Measurements from ENCODE around the gene RUSF1.

The RUSF1 gene

DNA sequence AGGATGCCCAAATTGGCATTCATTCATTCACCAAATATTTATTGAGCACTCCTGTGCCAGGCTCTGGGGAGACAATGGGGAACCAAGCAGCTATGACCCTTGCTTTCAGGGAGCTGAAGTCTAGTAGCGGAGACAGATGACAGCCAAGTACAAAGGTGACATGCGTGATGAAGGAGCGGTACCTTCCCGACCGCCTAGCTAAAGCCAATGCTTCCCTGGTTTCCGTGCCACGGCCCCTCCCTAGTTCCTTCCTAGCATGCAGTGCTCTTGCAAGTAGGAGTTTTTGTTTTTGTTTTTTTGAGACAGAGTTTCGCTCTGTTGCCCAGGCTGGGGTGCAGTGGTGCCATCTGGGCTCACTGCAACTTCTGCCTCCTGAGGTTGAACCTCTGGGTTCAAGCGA is 28.4 kb downstream of the RUSF1 start:
- H3K23ac ChIP-seq (ENCODE audit: low read depth, low read length, poor library complexity), result no peak overlapping the region
- no peak overlapping the region for H4K91ac ChIP-seq (ENCODE audit: low read depth, low read length, poor library complexity)
- H3K36me3 ChIP-seq (replicated peaks in 1 of 2; ENCODE audit: control insufficient read depth in 2 of 2, insufficient read depth in 2 of 2, low read length in 2 of 2), result peaks cover 0 to 18% of the 10 kb centered on the region in 2 donors
- no peak overlapping the region for H2BK5ac ChIP-seq (ENCODE audit: low read length)
- H3K4me1 ChIP-seq (ENCODE audit: control insufficient read depth in 2 of 2, insufficient read depth in 1 of 2, low read depth in 1 of 2, low read length in 2 of 2), result peaks cover 4 to 6% of the 10 kb centered on the region in 2 donors
- no CpG with 5 or more reads among the region's 9 CpGs for WGBS, 2 donors (ENCODE audit: extremely low coverage in 2 of 2, insufficient read length in 2 of 2, insufficient replicate concordance in 1 of 2)
- no peak overlapping the region for H3K4ac ChIP-seq (ENCODE audit: low read length)
- H3K27me3 ChIP-seq (ENCODE audit: control insufficient read depth in 3 of 3, insufficient read depth in 3 of 3, low read depth in 1 of 3, low read length in 3 of 3), result peaks cover 2 to 68% (median 21%) of the 10 kb centered on the region in 3 experiments
- no peak overlapping the region for H3K4me2 ChIP-seq (ENCODE audit: insufficient read depth, low read length, poor library complexity, severe bottlenecking)
- no peak overlapping the region for H2BK15ac ChIP-seq (ENCODE audit: low read length)
- no peak overlapping the region for H4K8ac ChIP-seq (ENCODE audit: low read depth, low read length)
- H3K79me1 ChIP-seq (ENCODE audit: low read depth, low read length), result peaks cover 2% of the 10 kb centered on the region
- H2AK5ac ChIP-seq (ENCODE audit: low read depth, low read length), result no peak overlapping the region
- no peak overlapping the region for H3K18ac ChIP-seq (ENCODE audit: low read length)
- H2BK120ac ChIP-seq (ENCODE audit: low read depth, low read length), result no peak overlapping the region
- peaks cover 0 to 2% of the 10 kb centered on the region in 2 donors for H3K9me3 ChIP-seq (replicated peaks in 1 of 2; ENCODE audit: control insufficient read depth in 2 of 2, insufficient read depth in 1 of 2, low read depth in 1 of 2, low read length in 2 of 2)
- H3K9ac ChIP-seq (ENCODE audit: low read depth, low read length, poor library complexity), result no peak overlapping the region
- no peak overlapping the region for H2BK12ac ChIP-seq (ENCODE audit: low read length)
- no peak overlapping the region for H3K14ac ChIP-seq (ENCODE audit: low read length)
- no peak overlapping the region for H3K27ac ChIP-seq (replicated peaks; ENCODE audit: low read length)
- H3K4me3 ChIP-seq (ENCODE audit: low read length in 2 of 2), result no peak overlapping the region
- H2AFZ ChIP-seq (ENCODE audit: low read length), result no peak overlapping the region
- no peak for DNase-seq (ENCODE audit: low spot score)

DNA sequence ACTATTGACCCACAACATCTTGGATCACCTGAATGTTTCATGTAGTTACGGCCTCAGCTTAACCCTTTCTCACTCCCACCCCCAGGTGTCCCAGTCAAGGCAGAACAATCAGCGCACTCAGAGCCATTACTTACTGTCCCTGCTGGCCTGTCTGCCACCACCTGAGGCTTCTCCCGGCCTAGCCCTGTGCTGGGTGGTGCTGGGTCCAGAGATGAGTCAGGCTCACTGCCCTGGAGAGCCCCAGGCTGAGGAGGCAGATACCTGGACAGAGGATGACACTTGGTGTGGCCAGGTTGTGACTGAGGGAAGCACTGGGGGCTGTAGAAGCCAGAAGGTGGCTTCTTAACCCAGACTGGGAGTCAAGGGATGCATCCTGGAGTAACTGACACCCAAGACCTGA is 29.2 kb downstream of the RUSF1 start:
- Histone ChIP-seq H2BK120ac (ENCODE audit: low read depth, low read length) (no peak overlapping the region), H3K18ac (ENCODE audit: low read length) (no peak overlapping the region), H3K36me3 (replicated peaks in 1 of 2; ENCODE audit: control insufficient read depth in 2 of 2, insufficient read depth in 2 of 2, low read length in 2 of 2) (peaks cover 0 to 26% of the 10 kb centered on the region in 2 donors), H3K4me1 (ENCODE audit: control insufficient read depth in 2 of 2, insufficient read depth in 1 of 2, low read depth in 1 of 2, low read length in 2 of 2) (peaks cover 0 to 6% of the 10 kb centered on the region in 2 donors), H3K27ac (replicated peaks; ENCODE audit: low read length) (no peak overlapping the region), H2BK5ac (ENCODE audit: low read length) (no peak overlapping the region), H2BK15ac (ENCODE audit: low read length) (no peak overlapping the region), H3K4ac (ENCODE audit: low read length) (no peak overlapping the region), H3K23ac (ENCODE audit: low read depth, low read length, poor library complexity) (no peak overlapping the region), H4K8ac (ENCODE audit: low read depth, low read length) (peak overlapping the region; percentile 97), H3K27me3 (ENCODE audit: control insufficient read depth in 3 of 3, insufficient read depth in 3 of 3, low read depth in 1 of 3, low read length in 3 of 3) (peaks cover 0 to 72% (median 24%) of the 10 kb centered on the region in 3 experiments), H3K79me1 (ENCODE audit: low read depth, low read length) (peaks cover 2% of the 10 kb centered on the region), H3K14ac (ENCODE audit: low read length) (peak overlapping the region; percentile 57), H3K9ac (ENCODE audit: low read depth, low read length, poor library complexity) (no peak overlapping the region), H3K9me3 (replicated peaks in 1 of 2; ENCODE audit: control insufficient read depth in 2 of 2, insufficient read depth in 1 of 2, low read depth in 1 of 2, low read length in 2 of 2) (peaks cover 0 to 2% of the 10 kb centered on the region in 2 donors), H2AK5ac (ENCODE audit: low read depth, low read length) (no peak overlapping the region), H4K91ac (ENCODE audit: low read depth, low read length, poor library complexity) (no peak overlapping the region), H2BK12ac (ENCODE audit: low read length) (no peak overlapping the region), H2AFZ (ENCODE audit: low read length) (no peak overlapping the region), H3K4me2 (ENCODE audit: insufficient read depth, low read length, poor library complexity, severe bottlenecking) (no peak overlapping the region), H3K4me3 (ENCODE audit: low read length in 2 of 2) (no peak overlapping the region)
- no peak for DNase-seq (ENCODE audit: low spot score)
- no CpG with 5 or more reads among the region's 3 CpGs for WGBS, 2 donors (ENCODE audit: extremely low coverage in 2 of 2, insufficient read length in 2 of 2, insufficient replicate concordance in 1 of 2)

DNA sequence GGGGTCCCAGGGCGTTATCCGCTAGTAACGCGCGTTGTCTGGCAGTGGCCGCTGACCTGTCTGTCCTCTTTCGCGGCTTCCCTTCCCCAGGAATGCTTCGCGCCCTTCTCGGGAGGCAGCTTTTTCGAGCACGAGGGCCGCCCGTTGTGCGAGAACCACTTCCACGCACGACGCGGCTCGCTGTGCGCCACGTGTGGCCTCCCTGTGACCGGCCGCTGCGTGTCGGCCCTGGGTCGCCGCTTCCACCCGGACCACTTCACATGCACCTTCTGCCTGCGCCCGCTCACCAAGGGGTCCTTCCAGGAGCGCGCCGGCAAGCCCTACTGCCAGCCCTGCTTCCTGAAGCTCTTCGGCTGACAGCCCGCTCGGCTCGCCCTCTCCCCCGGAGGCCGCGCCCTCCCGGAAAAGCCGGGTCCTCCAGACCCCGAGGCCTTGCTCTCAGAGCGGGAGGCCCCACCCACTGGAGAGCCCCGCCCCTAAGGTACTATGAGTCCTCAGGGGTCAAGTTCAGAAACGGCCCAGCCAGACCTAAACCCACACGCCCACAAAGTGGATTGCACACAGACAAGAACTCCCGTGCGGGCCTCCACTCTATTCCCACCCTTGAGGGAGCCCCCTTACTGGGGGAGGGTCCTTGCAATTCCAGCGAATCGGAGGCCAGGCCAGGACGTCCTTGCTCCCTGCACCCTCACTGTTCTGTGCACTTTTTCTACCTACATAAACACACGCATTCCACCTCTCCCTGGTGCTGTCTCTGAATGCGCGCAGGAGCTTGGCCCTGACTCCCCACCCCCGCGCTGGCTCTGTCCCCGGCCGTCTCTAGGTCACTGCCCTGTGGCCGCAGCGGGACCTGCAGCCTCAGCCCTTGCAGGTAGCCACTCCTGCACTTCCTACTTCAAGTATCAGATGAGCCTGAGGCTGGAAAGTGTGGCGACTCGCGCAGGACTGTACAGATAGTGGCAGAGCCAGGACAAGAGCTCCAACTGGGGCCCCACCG is 30.7 kb downstream of the RUSF1 start:
- no peak overlapping the region for H2AFZ ChIP-seq (ENCODE audit: low read length)
- no peak overlapping the region for H2BK120ac ChIP-seq (ENCODE audit: low read depth, low read length)
- peak overlapping the region; percentile 94 for H2AK5ac ChIP-seq (ENCODE audit: low read depth, low read length)
- H3K4me2 ChIP-seq (ENCODE audit: insufficient read depth, low read length, poor library complexity, severe bottlenecking), result peak overlapping the region; percentile 89
- H3K18ac ChIP-seq (ENCODE audit: low read length), result peak overlapping the region; percentile 70
- H2BK12ac ChIP-seq (ENCODE audit: low read length), result no peak overlapping the region
- H3K36me3 ChIP-seq (replicated peaks in 1 of 2; ENCODE audit: control insufficient read depth in 2 of 2, insufficient read depth in 2 of 2, low read length in 2 of 2), result peaks cover 0 to 36% of the 10 kb centered on the region in 2 donors
- WGBS, 2 donors (ENCODE audit: extremely low coverage in 2 of 2, insufficient read length in 2 of 2, insufficient replicate concordance in 1 of 2), result no CpG with 5 or more reads among the region's 67 CpGs
- peaks cover 0 to 6% of the 10 kb centered on the region in 2 donors for H3K9me3 ChIP-seq (replicated peaks in 1 of 2; ENCODE audit: control insufficient read depth in 2 of 2, insufficient read depth in 1 of 2, low read depth in 1 of 2, low read length in 2 of 2)
- no peak overlapping the region for H2BK5ac ChIP-seq (ENCODE audit: low read length)
- H3K14ac ChIP-seq (ENCODE audit: low read length), result peak overlapping the region; percentile 94
- H2BK15ac ChIP-seq (ENCODE audit: low read length), result no peak overlapping the region
- no peak overlapping the region for H4K8ac ChIP-seq (ENCODE audit: low read depth, low read length)
- H3K23ac ChIP-seq (ENCODE audit: low read depth, low read length, poor library complexity), result peak overlapping the region; percentile 89
- no peak overlapping the region for H4K91ac ChIP-seq (ENCODE audit: low read depth, low read length, poor library complexity)
- H3K4me3 ChIP-seq (ENCODE audit: low read length in 2 of 2), result peak overlapping the region in 1 of 2 donors; percentile 74
- no peak overlapping the region for H3K4ac ChIP-seq (ENCODE audit: low read length)
- peaks cover 0 to 7% of the 10 kb centered on the region in 2 donors for H3K4me1 ChIP-seq (ENCODE audit: control insufficient read depth in 2 of 2, insufficient read depth in 1 of 2, low read depth in 1 of 2, low read length in 2 of 2)
- peaks cover 2% of the 10 kb centered on the region for H3K79me1 ChIP-seq (ENCODE audit: low read depth, low read length)
- peaks cover 0 to 83% (median 30%) of the 10 kb centered on the region in 3 experiments for H3K27me3 ChIP-seq (ENCODE audit: control insufficient read depth in 3 of 3, insufficient read depth in 3 of 3, low read depth in 1 of 3, low read length in 3 of 3)
- peak overlapping the region; percentile 92 for H3K9ac ChIP-seq (ENCODE audit: low read depth, low read length, poor library complexity)
- DNase-seq (ENCODE audit: low spot score), result no peak
- no peak overlapping the region for H3K27ac ChIP-seq (replicated peaks; ENCODE audit: low read length)

Measured in neuronal stem cell (in vitro differentiated cells).